Gastrocnemius medialis (tissue), 4 donors: ENCODE results near the gene KIN. TPM values are rescaled to one million over a fixed set of nuclear protein-coding genes. Genes with fewer than 3 reads are reported as not detected.

Source experiments
- ATAC-seq, 2 donors: fragments of 150-250 bp; one replicate each; pipeline ENCODE4 v1.9.1; 2016
- DNase-seq, 2 donors: peaks; one replicate each; pipeline ENCODE4 v3.0.0-alpha.2; 2019
- H3K27ac ChIP-seq, 4 donors: fragments of 200-600 bp; sonication (generic); 1 replicate in 1 of 4; 2 replicates in 3 of 4; pipeline ENCODE4 v1.5.1; 2016 to 2018; ENCODE audit warnings: mild to moderate bottlenecking in 2 of 4, moderate library complexity in 1 of 4
- H3K27me3 ChIP-seq, 3 donors: fragments of 200-600 bp; sonication (generic) in 2 of 3; 1 replicate in 1 of 3; 2 replicates in 2 of 3; pipeline versions ENCODE4 v1.5.1 to v1.6.0; 2016 to 2019; ENCODE audit warnings: mild to moderate bottlenecking in 1 of 3, moderate library complexity in 1 of 3
- H3K36me3 ChIP-seq, 2 donors: fragments of 200-600 bp; sonication (generic) in 1 of 2; one replicate each; pipeline ENCODE4 v1.5.1; 2017 to 2018
- H3K4me1 ChIP-seq, 2 donors: fragments of 200-600 bp; sonication (generic) in 1 of 2; one replicate each; pipeline ENCODE4 v1.5.1; 2016 to 2017; ENCODE audit warnings: mild to moderate bottlenecking in 2 of 2
- H3K4me3 ChIP-seq, 4 donors: fragments of 200-600 bp; sonication (generic) in 3 of 4; 1 replicate in 1 of 4; 2 replicates in 3 of 4; pipeline ENCODE4 v1.5.1; 2016 to 2019; ENCODE audit warnings: mild to moderate bottlenecking in 2 of 4
- H3K9me3 ChIP-seq, 3 donors: fragments of 200-600 bp; sonication (generic) in 2 of 3; 1 replicate in 1 of 3; 2 replicates in 2 of 3; pipeline ENCODE4 v1.5.1; 2016 to 2019
- CTCF ChIP-seq, 5 experiments: fragments of 450-650 bp in 3 of 5; fragments of 200-600 bp in 2 of 5; sonication (generic) in 2 of 5; IDR thresholded peaks in 4 of 5; conservative IDR thresholded peaks in 1 of 5; 1 replicate in 4 of 5; 2 replicates in 1 of 5; pipeline ENCODE4 v1.5.1; 2016 to 2019; ENCODE audit warnings: antibody characterized with exemption in 5 of 5, mild to moderate bottlenecking in 3 of 5, moderate library complexity in 3 of 5
- POLR2A ChIP-seq, 2 donors: fragments of 450-650 bp; IDR thresholded peaks; one replicate each; pipeline ENCODE4 v1.6.1; 2017; ENCODE audit warnings: antibody characterized with exemption in 2 of 2, mild to moderate bottlenecking in 2 of 2, moderate library complexity in 2 of 2
- in situ Hi-C, 4 donors: fragments of 200-750 bp; cut with MboI; loops; one replicate each; pipeline versions ENCODE4 v1.15.0 to v1.8.0; 2017; ENCODE audit warnings: low sequenced_read_pairs in 4 of 4
- intact Hi-C: fragments of 100-400 bp; cut with DNase I; formaldehyde crosslinking; loops from one replicate; pipeline ENCODE4 v1.15.1; 2023; ENCODE audit warnings: low total_unique reads
- total RNA-seq, 4 donors: library from RNA; depleted of rRNA; stranded (reverse); fragments of >200 nt; gene quantifications; one replicate each; pipeline versions ENCODE4 v1.1.0 to v1.2.3, GENCODE V29; 2016

The KIN gene, protein sequence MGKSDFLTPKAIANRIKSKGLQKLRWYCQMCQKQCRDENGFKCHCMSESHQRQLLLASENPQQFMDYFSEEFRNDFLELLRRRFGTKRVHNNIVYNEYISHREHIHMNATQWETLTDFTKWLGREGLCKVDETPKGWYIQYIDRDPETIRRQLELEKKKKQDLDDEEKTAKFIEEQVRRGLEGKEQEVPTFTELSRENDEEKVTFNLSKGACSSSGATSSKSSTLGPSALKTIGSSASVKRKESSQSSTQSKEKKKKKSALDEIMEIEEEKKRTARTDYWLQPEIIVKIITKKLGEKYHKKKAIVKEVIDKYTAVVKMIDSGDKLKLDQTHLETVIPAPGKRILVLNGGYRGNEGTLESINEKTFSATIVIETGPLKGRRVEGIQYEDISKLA
- 10 to 100 TPM in 1 of 4 donors, 1 to 10 TPM in 3; 1.7 to 11.4 (median 8.7) TPM for total RNA-seq

DNA sequence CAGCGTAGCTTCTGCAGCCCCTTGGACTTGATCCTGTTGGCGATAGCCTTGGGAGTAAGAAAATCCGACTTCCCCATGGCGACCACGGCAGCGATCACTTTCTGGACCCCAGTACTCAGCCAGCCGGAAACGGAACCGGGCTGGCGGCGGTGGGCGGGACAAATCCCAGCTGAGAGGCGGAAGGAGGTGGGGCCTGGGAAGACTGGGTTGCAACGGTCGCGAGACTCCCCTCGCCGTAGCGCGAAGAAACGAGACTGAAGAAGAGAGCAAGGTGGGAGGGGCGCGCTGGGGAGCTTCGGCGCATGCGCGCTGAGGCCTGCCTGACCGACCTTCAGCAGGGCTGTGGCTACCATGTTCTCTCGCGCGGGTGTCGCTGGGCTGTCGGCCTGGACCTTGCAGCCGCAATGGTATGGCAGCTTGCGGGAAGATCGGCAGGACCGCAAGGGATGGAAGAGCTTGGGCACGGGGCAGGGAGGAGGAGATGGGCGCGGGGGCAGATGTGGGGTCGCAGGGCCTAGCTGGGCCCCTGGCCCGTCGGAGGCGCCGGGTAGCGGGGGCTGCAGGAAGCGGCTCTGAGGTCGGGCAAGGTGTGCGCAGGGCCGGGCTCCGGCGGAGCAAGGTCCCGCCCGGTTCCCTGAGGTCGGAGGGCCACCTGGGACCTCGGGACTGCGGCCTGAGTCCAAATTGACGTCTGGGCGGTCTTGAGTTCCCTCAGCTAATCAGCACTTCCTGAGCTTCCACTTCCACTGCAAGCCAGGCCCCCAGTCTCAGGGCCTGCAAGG, at the start of gene KIN, which contains the start of gene ATP5F1C:
Gene KIN (minus strand): TSS at position 137 of the 782 bp plus-strand sequence. CDS start 60 bp downstream, at position 77.
Gene ATP5F1C (plus strand): TSS at position 321 of the 782 bp plus-strand sequence. CDS start 31 bp downstream, at position 352.
- in situ Hi-C loops = no loop called here
- no peaks in the 10 kb centered on the region for H3K36me3 ChIP-seq
- peak within 1 kb of the TSS; percentile 85 to 97 (median 94) for H3K27ac ChIP-seq
- H3K4me1 ChIP-seq = peaks cover 48 to 52% of the 10 kb centered on the region in 2 donors
- TF ChIP-seq CTCF (IDR thresholded peaks at IDR 0.05 in 4 of 5, conservative IDR thresholded peaks at IDR 0.05 in 1 of 5) (peak in 2 of 5 experiments; percentile 8), POLR2A (IDR thresholded peaks at IDR 0.05) (peak; percentile 85 to 88)
- intact Hi-C loops = loop anchor here (1.0 kb wide), 1 partner anchor 30 kb away; the partner anchor contains the start of gene TAF3
- DNase-seq (peak; percentile 95 to 97), ATAC-seq (peak; percentile 94 to 98)
- peak within 1 kb of the TSS; percentile 86 to 94 (median 92) for H3K4me3 ChIP-seq
- H3K27me3 ChIP-seq = no peaks in the 10 kb centered on the region
- no peaks in the 10 kb centered on the region for H3K9me3 ChIP-seq

- in situ Hi-C loops = no loop called here
- no peak for ATAC-seq
These were observed 48.8 kb upstream of the KIN start for GRCh38 chr10:7836571-7836970.

GRCh38 chr10:7834262-7834661, 46.5 kb upstream of the KIN start:
- Histone ChIP-seq H3K4me3 (no peak overlapping the region), H3K9me3 (no peaks in the 10 kb centered on the region), H3K27me3 (no peaks in the 10 kb centered on the region), H3K27ac (no peak overlapping the region), H3K36me3 (no peaks in the 10 kb centered on the region), H3K4me1 (peaks cover 0 to 21% of the 10 kb centered on the region in 2 donors)
- no peak for TF ChIP-seq POLR2A (IDR thresholded peaks at IDR 0.05)
- TF ChIP-seq CTCF (IDR thresholded peaks at IDR 0.05 in 4 of 5, conservative IDR thresholded peaks at IDR 0.05 in 1 of 5) = no peak
- no peak for DNase-seq
- intact Hi-C loops (no loop called here), in situ Hi-C loops (no loop called here)
- ATAC-seq = no peak

More at GRCh38 chr10:7836571-7836970, 48.8 kb upstream of the KIN start:
- Histone ChIP-seq H3K27ac (no peak overlapping the region), H3K4me3 (no peak overlapping the region), H3K27me3 (no peaks in the 10 kb centered on the region), H3K4me1 (no peaks in the 10 kb centered on the region), H3K9me3 (no peaks in the 10 kb centered on the region), H3K36me3 (no peaks in the 10 kb centered on the region)
- TF ChIP-seq CTCF (IDR thresholded peaks at IDR 0.05 in 4 of 5, conservative IDR thresholded peaks at IDR 0.05 in 1 of 5) (no peak), POLR2A (IDR thresholded peaks at IDR 0.05) (no peak)
- intact Hi-C loops = no loop called here
- no peak for DNase-seq

- in situ Hi-C loops = no loop called here
- ATAC-seq = no peak
- TF ChIP-seq CTCF (IDR thresholded peaks at IDR 0.05 in 4 of 5, conservative IDR thresholded peaks at IDR 0.05 in 1 of 5) = no peak
- no peak for TF ChIP-seq POLR2A (IDR thresholded peaks at IDR 0.05)
These were observed 45.4 kb upstream of the KIN start for GRCh38 chr10:7833210-7833609.

More at GRCh38 chr10:7833210-7833609, 45.4 kb upstream of the KIN start:
- Histone ChIP-seq H3K27ac (no peak overlapping the region), H3K9me3 (no peaks in the 10 kb centered on the region), H3K27me3 (no peaks in the 10 kb centered on the region), H3K36me3 (no peaks in the 10 kb centered on the region), H3K4me3 (no peak overlapping the region), H3K4me1 (peaks cover 0 to 22% of the 10 kb centered on the region in 2 donors)
- intact Hi-C loops = no loop called here
- no peak for DNase-seq
